Gastroesophageal sphincter (tissue), 4 donors: Measurements from ENCODE around the gene DCAF5. TPM values are rescaled to one million over a fixed set of nuclear protein-coding genes. Genes with fewer than 3 reads are reported as not detected.

ENCODE experiments used
- ATAC-seq: fragments of 150-250 bp; one replicate; pipeline ENCODE4 v1.9.1; 2016; ENCODE audit warnings: mild to moderate bottlenecking, moderate library complexity
- H3K27ac ChIP-seq, 4 donors: fragments of 200-600 bp; sonication (generic) in 3 of 4; 1 replicate in 3 of 4; 2 replicates in 1 of 4; pipeline ENCODE4 v1.5.1; 2016 to 2019
- H3K27me3 ChIP-seq: fragments of 200-600 bp; sonication (generic); one replicate; pipeline ENCODE4 v1.5.1; 2019
- H3K36me3 ChIP-seq, 2 donors: fragments of 200-600 bp; sonication (generic); one replicate each; pipeline ENCODE4 v1.5.1; 2019; ENCODE audit warnings: control low read depth in 1 of 2
- H3K4me1 ChIP-seq, 3 donors: fragments of 200-600 bp; sonication (generic); 1 replicate in 2 of 3; 2 replicates in 1 of 3; pipeline ENCODE4 v1.5.1; 2016 to 2019; ENCODE audit warnings: control low read depth in 2 of 3
- H3K4me3 ChIP-seq, 2 donors: fragments of 200-600 bp; sonication (generic); one replicate each; pipeline ENCODE4 v1.5.1; 2019; ENCODE audit warnings: mild to moderate bottlenecking in 1 of 2, moderate library complexity in 1 of 2
- H3K9me3 ChIP-seq, 3 donors: fragments of 200-600 bp; sonication (generic); one replicate each; pipeline ENCODE4 v1.5.1; 2017 to 2019; ENCODE audit warnings: control low read depth in 2 of 3
- EP300 ChIP-seq: sonication (generic); formaldehyde crosslinking; IDR thresholded peaks from one replicate; pipeline ENCODE4 v1.6.1; 2017; ENCODE audit warnings: antibody characterized with exemption, mild to moderate bottlenecking
- POLR2A ChIP-seq, 2 donors: fragments of 450-650 bp; IDR thresholded peaks; one replicate each; pipeline ENCODE4 v1.6.1; 2017; ENCODE audit warnings: antibody characterized with exemption in 2 of 2, mild to moderate bottlenecking in 2 of 2, moderate library complexity in 1 of 2
- POLR2AphosphoS5 ChIP-seq: sonication (generic); formaldehyde crosslinking; IDR thresholded peaks from one replicate; pipeline ENCODE4 v1.6.1; 2017; ENCODE audit warnings: antibody characterized with exemption
- WGBS, 2 donors: methylation state at CpG; one replicate each; pipeline ENCODE4 v1.1.5; 2018; ENCODE audit warnings: low coverage in 1 of 2; 5-methylcytosine and 5-hydroxymethylcytosine counted together
- total RNA-seq, 4 donors: library from RNA; depleted of rRNA; stranded (reverse); fragments of >200 nt; gene quantifications; one replicate each; pipeline ENCODE4 v1.1.0, GENCODE V29; 2016
- TF ChIP-seq, protein P1 (sequence below), 4 experiments: fragments of 200-600 bp in 2 of 4; fragments of 450-650 bp in 2 of 4; sonication (generic) in 1 of 4; IDR thresholded peaks; one replicate each; pipeline ENCODE4 v1.5.1; 2017 to 2019; ENCODE audit warnings: antibody characterized with exemption in 4 of 4, mild to moderate bottlenecking in 2 of 4, moderate library complexity in 2 of 4

Gene DCAF5
- total RNA-seq, 4 donors from 2014 or later, result 31.0 to 63.6 (median 36.9) TPM

DNA sequence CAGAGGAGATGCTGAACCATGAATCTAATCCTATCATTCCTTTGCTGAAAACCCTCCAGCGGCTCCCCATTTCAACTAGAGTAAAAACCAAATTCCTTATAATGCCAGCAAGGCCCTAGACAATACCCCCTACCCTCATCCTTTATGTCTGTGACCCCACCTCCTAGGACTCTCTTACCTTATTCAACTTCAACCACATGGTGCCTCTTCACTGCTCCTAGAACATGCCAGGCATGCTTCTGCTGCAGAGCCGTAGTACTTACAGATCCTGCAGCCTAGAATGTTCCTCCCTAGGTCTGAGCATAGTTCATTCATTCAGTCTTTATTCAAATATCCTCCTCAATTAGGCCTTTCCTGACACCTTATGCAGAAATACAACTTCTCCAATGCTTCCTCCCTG, 54.9 kb downstream of the DCAF5 start:
- ATAC-seq, result no peak
- TF ChIP-seq POLR2A (IDR thresholded peaks at IDR 0.05) (no peak), EP300 (no peak), POLR2AphosphoS5 (no peak)
- TF ChIP-seq, protein P1, sequence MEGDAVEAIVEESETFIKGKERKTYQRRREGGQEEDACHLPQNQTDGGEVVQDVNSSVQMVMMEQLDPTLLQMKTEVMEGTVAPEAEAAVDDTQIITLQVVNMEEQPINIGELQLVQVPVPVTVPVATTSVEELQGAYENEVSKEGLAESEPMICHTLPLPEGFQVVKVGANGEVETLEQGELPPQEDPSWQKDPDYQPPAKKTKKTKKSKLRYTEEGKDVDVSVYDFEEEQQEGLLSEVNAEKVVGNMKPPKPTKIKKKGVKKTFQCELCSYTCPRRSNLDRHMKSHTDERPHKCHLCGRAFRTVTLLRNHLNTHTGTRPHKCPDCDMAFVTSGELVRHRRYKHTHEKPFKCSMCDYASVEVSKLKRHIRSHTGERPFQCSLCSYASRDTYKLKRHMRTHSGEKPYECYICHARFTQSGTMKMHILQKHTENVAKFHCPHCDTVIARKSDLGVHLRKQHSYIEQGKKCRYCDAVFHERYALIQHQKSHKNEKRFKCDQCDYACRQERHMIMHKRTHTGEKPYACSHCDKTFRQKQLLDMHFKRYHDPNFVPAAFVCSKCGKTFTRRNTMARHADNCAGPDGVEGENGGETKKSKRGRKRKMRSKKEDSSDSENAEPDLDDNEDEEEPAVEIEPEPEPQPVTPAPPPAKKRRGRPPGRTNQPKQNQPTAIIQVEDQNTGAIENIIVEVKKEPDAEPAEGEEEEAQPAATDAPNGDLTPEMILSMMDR (IDR thresholded peaks at IDR 0.05), result no peak
- Histone ChIP-seq H3K36me3 (peaks cover 0 to 4% of the 10 kb centered on the region in 2 donors), H3K4me1 (peaks cover 0 to 53% (median 16%) of the 10 kb centered on the region in 3 donors), H3K9me3 (no peaks in the 10 kb centered on the region), H3K27ac (peak overlapping the region in 3 of 4 donors; percentile 12 to 71 (median 71)), H3K4me3 (no peak overlapping the region), H3K27me3 (no peaks in the 10 kb centered on the region)
- 64 to 91% methylated on average over 2 of the region's 2 CpGs for WGBS, 2 donors

DNA sequence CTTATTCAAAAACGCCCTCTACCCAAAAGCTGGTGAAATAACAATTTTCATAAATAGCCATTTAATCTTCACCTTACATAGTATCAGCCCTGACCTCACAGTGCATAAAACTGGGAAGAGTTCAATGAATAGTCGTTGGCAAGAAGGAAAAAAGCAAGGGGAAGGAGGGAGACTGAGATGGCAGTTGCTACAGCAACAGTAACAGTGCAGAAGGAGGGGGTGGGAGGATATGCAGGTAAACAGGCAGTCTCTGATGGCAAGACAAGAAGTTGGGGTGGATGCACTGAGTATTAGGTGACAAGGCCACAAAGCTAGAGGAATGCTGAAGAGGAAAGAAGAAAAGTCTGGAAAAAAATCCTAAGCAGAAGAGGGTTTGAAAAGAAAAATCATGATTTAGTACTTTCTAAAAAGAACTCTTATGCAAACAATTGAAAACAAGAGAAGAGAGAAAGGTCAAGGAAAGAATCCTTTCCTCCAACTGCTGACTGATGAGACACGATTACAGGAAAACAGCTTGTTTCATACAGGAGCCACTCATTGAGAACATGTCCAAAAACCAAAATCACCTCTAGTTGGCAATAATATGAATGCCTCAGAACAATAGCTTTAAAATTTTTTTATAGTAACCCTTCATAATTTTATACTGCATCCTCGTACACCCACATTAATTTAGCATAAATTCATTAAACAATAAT, 56.0 kb downstream of the DCAF5 start:
- 23 to 36% methylated on average over 4 of the region's 4 CpGs for WGBS, 2 donors
- Histone ChIP-seq H3K27ac (peak overlapping the region; percentile 32 to 71 (median 70)), H3K4me1 (peaks cover 0 to 55% (median 16%) of the 10 kb centered on the region in 3 donors)

GRCh38 chr14:69096246-69096645, 56.7 kb downstream of the DCAF5 start:
- no peak for TF ChIP-seq POLR2AphosphoS5
- TF ChIP-seq, protein P1 (IDR thresholded peaks at IDR 0.05), result no peak
- no peak for TF ChIP-seq POLR2A (IDR thresholded peaks at IDR 0.05)
- TF ChIP-seq EP300, result no peak
- WGBS, 2 donors, result 90 to 100% methylated on average over 3 to 4 of the region's 4 CpGs
- ATAC-seq, result no peak
- no peak overlapping the region for H3K4me3 ChIP-seq
- peak overlapping the region; percentile 25 to 71 (median 70) for H3K27ac ChIP-seq
- peaks cover 0 to 53% (median 16%) of the 10 kb centered on the region in 3 donors for H3K4me1 ChIP-seq
- no peaks in the 10 kb centered on the region for H3K27me3 ChIP-seq
- no peaks in the 10 kb centered on the region for H3K9me3 ChIP-seq
- H3K36me3 ChIP-seq, result peaks cover 0 to 10% of the 10 kb centered on the region in 2 donors

More for the DNA sequence above, 56.0 kb downstream of the DCAF5 start:
- no peak overlapping the region for H3K4me3 ChIP-seq
- no peaks in the 10 kb centered on the region for H3K27me3 ChIP-seq
- ATAC-seq, result no peak
- H3K9me3 ChIP-seq, result no peaks in the 10 kb centered on the region
- peaks cover 0 to 4% of the 10 kb centered on the region in 2 donors for H3K36me3 ChIP-seq
- TF ChIP-seq, protein P1 (IDR thresholded peaks at IDR 0.05), result no peak
- peak; percentile 56 for TF ChIP-seq POLR2AphosphoS5

DNA sequence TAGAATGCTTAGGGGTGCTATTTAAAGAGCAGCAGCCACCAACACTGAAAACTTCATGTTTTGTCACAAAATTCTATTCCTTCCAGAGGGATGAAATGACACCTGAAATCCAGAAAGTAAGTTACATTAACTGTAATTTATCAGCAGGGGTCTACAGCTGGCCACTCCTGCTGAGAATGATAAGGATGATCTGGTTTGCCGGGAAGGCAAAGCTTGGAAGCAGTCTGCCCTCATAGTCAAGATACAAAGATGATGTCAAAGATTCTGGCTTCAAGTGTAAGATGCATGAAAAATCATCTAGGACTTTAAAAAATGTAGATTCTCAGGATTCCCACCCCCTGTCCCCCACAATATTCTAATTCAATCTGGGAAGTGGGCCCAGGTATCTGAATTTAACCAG, 58.4 kb downstream of the DCAF5 start:
- no peaks in the 10 kb centered on the region for H3K27me3 ChIP-seq
- no peaks in the 10 kb centered on the region for H3K9me3 ChIP-seq
- ATAC-seq, result no peak
- peak overlapping the region in 3 of 4 donors; percentile 71 to 75 (median 71) for H3K27ac ChIP-seq
- H3K4me1 ChIP-seq, result peaks cover 4 to 65% (median 16%) of the 10 kb centered on the region in 3 donors
- H3K4me3 ChIP-seq, result no peak overlapping the region
- WGBS, 2 donors, result 60% methylated on average over 1 of the region's 1 CpG; no CpG with 5 or more reads in 1 of the 2 donors
- TF ChIP-seq POLR2A (IDR thresholded peaks at IDR 0.05), result no peak
- no peak for TF ChIP-seq POLR2AphosphoS5
- TF ChIP-seq, protein P1 (IDR thresholded peaks at IDR 0.05), result no peak
- TF ChIP-seq EP300, result no peak
- peaks cover 4 to 21% of the 10 kb centered on the region in 2 donors for H3K36me3 ChIP-seq
